Smooth muscle cell of the brain vasculature (primary cell): ENCODE results near the gene SCT.

ENCODE experiments used
- DNase-seq: peaks from one replicate; pipeline ENCODE4 v3.0.0-alpha.2; 2012; ENCODE audit warnings: low read depth, low spot score

Gene SCT

GRCh38 chr11:587978-588380 is 39.0 kb downstream of the SCT start:
- no peak for DNase-seq

- no peak for DNase-seq
Measured at GRCh38 chr11:587546-587945, 39.4 kb downstream of the SCT start.

GRCh38 chr11:586376-587316 is 40.3 kb downstream of the SCT start:
- no peak for DNase-seq

- no peak for DNase-seq
Measured at GRCh38 chr11:584287-584686, 42.7 kb downstream of the SCT start.

GRCh38 chr11:581752-582151 is 45.2 kb downstream of the SCT start:
- DNase-seq = no peak

GRCh38 chr11:581342-581741 is 45.6 kb downstream of the SCT start:
- DNase-seq = no peak

GRCh38 chr11:579830-580601 is 47.0 kb downstream of the SCT start:
- no peak for DNase-seq

- DNase-seq = no peak
Measured at GRCh38 chr11:578276-579035, 48.5 kb downstream of the SCT start.

GRCh38 chr11:577611-577894 is 49.4 kb downstream of the SCT start:
- DNase-seq = no peak

GRCh38 chr11:576811-577610 is 50.0 kb downstream of the SCT start:
- no peak for DNase-seq
